Tibial nerve (tissue), 4 donors: ENCODE results near the gene CNGB1. TPM values are rescaled to one million over a fixed set of nuclear protein-coding genes. Genes with fewer than 3 reads are reported as not detected.

Experiments
- DNase-seq, 2 donors: peaks; one replicate each; pipeline ENCODE4 v3.0.0-alpha.2; 2019; ENCODE audit warnings: low spot score in 2 of 2
- H3K27ac ChIP-seq, 4 donors: fragments of 200-600 bp; sonication (generic) in 3 of 4; one replicate each; pipeline ENCODE4 v1.5.1; 2017 to 2019; ENCODE audit warnings: mild to moderate bottlenecking in 1 of 4
- H3K27me3 ChIP-seq, 2 donors: fragments of 200-600 bp; sonication (generic) in 1 of 2; one replicate each; pipeline versions ENCODE4 v1.5.1 to v1.6.0; 2017 to 2019
- H3K36me3 ChIP-seq, 3 donors: fragments of 200-600 bp; sonication (generic); one replicate each; pipeline ENCODE4 v1.5.1; 2018 to 2019
- H3K4me1 ChIP-seq, 4 donors: fragments of 200-600 bp; sonication (generic) in 3 of 4; one replicate each; pipeline ENCODE4 v1.5.1; 2017 to 2019
- H3K4me3 ChIP-seq, 4 donors: fragments of 200-600 bp; sonication (generic) in 3 of 4; one replicate each; pipeline ENCODE4 v1.5.1; 2017 to 2019; ENCODE audit warnings: mild to moderate bottlenecking in 1 of 4, moderate library complexity in 1 of 4
- H3K9me3 ChIP-seq, 4 donors: fragments of 200-600 bp; sonication (generic) in 3 of 4; one replicate each; pipeline ENCODE4 v1.5.1; 2017 to 2019
- EP300 ChIP-seq, 2 donors: sonication (generic); formaldehyde crosslinking; IDR thresholded peaks; one replicate each; pipeline ENCODE4 v1.6.1; 2017; ENCODE audit warnings: antibody characterized with exemption in 2 of 2, mild to moderate bottlenecking in 1 of 2
- POLR2A ChIP-seq, 2 donors: fragments of 450-650 bp; IDR thresholded peaks; one replicate each; pipeline ENCODE4 v1.6.1; 2017; ENCODE audit warnings: antibody characterized with exemption in 2 of 2, mild to moderate bottlenecking in 2 of 2, moderate library complexity in 2 of 2
- WGBS, 2 donors: methylation state at CpG; one replicate each; pipeline ENCODE4 v1.1.5; 2018; 5-methylcytosine and 5-hydroxymethylcytosine counted together
- total RNA-seq, 4 donors: library from RNA; depleted of rRNA; stranded (reverse); fragments of >200 nt; gene quantifications; one replicate each; pipeline ENCODE4 v1.1.0, GENCODE V29; 2016
- TF ChIP-seq, protein P1 (sequence below), 5 experiments: fragments of 200-600 bp in 3 of 5; fragments of 450-650 bp in 2 of 5; sonication (generic) in 3 of 5; IDR thresholded peaks; one replicate each; pipeline ENCODE4 v1.5.1; 2016 to 2019; ENCODE audit warnings: antibody characterized with exemption in 5 of 5, mild to moderate bottlenecking in 3 of 5, moderate library complexity in 2 of 5

The CNGB1 gene
- total RNA-seq, 4 donors from 2014 or later, result not detected

DNA sequence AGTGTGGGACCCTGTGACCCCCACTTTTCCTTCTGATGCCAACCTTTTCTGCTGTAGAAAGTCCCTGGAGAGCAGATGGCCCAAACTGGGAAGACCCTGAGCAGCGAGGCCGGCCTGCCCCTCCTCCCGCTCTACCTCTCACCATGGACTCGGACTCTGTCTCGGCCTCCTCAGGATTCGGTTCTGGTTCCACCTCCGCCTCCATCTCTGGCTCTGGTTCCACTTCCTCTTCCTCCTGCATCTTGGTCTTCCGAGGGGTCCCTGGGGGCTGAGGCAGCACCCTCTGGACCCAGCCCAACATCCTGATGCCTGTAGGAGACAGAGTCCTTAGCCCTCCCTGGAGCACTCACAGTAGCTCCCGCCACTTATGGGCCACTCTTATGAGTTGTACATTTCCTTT, 3.9 kb downstream of the CNGB1 start:
- 75 to 88% methylated on average over 9 of the region's 9 CpGs for WGBS, 2 donors
- no peak for DNase-seq
- peaks cover 0 to 3% (median 0%) of the 10 kb centered on the region in 4 donors for H3K4me1 ChIP-seq
- no peaks in the 10 kb centered on the region for H3K27me3 ChIP-seq
- H3K4me3 ChIP-seq, result no peak overlapping the region
- TF ChIP-seq POLR2A (IDR thresholded peaks at IDR 0.05) (no peak), EP300 (IDR thresholded peaks at IDR 0.05) (no peak)
- TF ChIP-seq, protein P1, sequence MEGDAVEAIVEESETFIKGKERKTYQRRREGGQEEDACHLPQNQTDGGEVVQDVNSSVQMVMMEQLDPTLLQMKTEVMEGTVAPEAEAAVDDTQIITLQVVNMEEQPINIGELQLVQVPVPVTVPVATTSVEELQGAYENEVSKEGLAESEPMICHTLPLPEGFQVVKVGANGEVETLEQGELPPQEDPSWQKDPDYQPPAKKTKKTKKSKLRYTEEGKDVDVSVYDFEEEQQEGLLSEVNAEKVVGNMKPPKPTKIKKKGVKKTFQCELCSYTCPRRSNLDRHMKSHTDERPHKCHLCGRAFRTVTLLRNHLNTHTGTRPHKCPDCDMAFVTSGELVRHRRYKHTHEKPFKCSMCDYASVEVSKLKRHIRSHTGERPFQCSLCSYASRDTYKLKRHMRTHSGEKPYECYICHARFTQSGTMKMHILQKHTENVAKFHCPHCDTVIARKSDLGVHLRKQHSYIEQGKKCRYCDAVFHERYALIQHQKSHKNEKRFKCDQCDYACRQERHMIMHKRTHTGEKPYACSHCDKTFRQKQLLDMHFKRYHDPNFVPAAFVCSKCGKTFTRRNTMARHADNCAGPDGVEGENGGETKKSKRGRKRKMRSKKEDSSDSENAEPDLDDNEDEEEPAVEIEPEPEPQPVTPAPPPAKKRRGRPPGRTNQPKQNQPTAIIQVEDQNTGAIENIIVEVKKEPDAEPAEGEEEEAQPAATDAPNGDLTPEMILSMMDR (IDR thresholded peaks at IDR 0.05), result no peak
- no peaks in the 10 kb centered on the region for H3K36me3 ChIP-seq
- no peak overlapping the region for H3K27ac ChIP-seq
- H3K9me3 ChIP-seq, result no peaks in the 10 kb centered on the region

DNA sequence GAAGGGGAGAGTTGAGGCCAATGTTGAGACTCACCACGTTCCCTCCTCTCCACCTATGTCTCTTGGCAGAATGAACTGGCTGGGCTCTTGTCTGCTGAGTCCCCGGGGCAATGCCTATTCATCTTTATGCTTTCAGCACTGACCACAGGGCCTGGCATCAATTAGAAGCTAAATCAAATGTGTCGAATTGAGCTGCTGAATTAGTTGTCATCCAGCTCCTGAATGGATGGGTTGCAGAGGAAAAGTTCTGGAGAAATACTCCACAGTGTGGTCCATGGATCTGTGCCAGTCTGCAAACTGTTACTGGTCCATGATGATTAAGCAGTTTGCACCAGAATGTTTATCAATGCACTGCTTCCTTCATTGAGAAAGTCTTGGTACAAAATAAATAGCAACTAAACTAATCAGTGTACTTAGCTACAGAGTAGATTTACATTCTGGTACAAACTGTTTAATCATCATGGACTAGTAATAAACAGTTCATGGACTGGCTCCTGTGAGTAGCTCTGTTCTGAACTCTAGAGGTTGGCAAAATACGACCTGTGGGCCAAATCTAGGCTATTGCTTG, 4.6 kb downstream of the CNGB1 start:
- DNase-seq, result no peak
- WGBS, 2 donors, result 33 to 55% methylated on average over 4 of the region's 4 CpGs
- H3K27ac ChIP-seq, result no peak overlapping the region
- no peaks in the 10 kb centered on the region for H3K9me3 ChIP-seq
- no peaks in the 10 kb centered on the region for H3K27me3 ChIP-seq
- peaks cover 0 to 3% (median 0%) of the 10 kb centered on the region in 4 donors for H3K4me1 ChIP-seq
- H3K36me3 ChIP-seq, result no peaks in the 10 kb centered on the region
- TF ChIP-seq, protein P1 (IDR thresholded peaks at IDR 0.05), result no peak
- TF ChIP-seq EP300 (IDR thresholded peaks at IDR 0.05) (no peak), POLR2A (IDR thresholded peaks at IDR 0.05) (no peak)
- no peak overlapping the region for H3K4me3 ChIP-seq

DNA sequence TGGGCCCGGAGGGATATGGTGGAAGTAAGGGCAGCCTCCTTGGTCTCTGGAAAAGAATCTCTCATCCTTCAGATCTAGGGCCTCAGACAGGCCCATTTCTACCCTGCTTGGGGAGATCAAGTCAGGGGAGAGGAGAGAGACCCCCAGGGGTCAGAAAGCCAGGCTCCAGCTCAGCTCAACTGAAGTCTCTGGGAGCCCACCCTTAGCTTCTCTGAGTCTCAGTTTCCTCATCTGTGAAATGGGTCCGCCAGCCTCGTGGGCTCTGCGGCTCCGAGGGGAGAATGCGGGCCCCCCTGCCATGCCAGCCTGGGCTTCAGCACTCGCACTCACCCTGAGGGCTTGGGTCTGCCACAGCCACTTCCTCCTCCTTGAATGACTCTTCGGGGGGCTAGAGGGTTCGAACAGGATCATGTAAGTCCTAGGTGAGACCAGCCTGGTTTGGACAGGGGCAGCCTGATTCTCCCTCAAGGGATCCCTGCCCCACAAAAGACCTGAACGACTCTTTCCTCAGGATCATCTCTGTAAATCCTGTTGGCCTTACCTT, 6.7 kb downstream of the CNGB1 start:
- 73 to 79% methylated on average over 5 to 10 of the region's 10 CpGs for WGBS, 2 donors
- Histone ChIP-seq H3K27me3 (no peaks in the 10 kb centered on the region), H3K4me1 (peaks cover 0 to 3% (median 0%) of the 10 kb centered on the region in 4 donors), H3K4me3 (no peak overlapping the region), H3K9me3 (no peaks in the 10 kb centered on the region), H3K36me3 (no peaks in the 10 kb centered on the region), H3K27ac (no peak overlapping the region)
- TF ChIP-seq EP300 (IDR thresholded peaks at IDR 0.05) (no peak), POLR2A (IDR thresholded peaks at IDR 0.05) (no peak)
- TF ChIP-seq, protein P1 (IDR thresholded peaks at IDR 0.05), result no peak
- DNase-seq, result no peak

DNA sequence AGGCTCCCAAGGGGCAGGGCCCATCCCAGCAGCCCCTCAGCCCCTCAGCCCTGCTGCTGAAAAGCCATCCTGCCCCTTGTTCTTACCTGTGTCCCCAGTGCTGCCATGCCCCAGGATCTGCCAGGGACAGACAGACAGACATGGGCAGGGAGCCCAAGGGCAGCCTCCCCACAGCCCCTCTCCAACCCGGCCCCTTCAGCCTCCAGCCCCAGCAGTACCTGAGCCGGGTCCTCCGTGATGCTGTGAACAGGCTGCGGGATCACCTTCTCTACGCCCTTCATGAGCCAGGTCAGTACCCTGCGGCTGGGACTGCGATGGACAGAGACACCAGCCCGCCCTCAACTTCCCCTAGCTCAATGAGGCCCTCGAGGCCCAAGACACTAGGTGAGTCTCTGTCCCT, 8.2 kb downstream of the CNGB1 start:
- H3K4me3 ChIP-seq, result no peak overlapping the region
- no peaks in the 10 kb centered on the region for H3K36me3 ChIP-seq
- peaks cover 0 to 3% (median 0%) of the 10 kb centered on the region in 4 donors for H3K4me1 ChIP-seq
- no peak for DNase-seq
- no peaks in the 10 kb centered on the region for H3K27me3 ChIP-seq
- TF ChIP-seq POLR2A (IDR thresholded peaks at IDR 0.05) (no peak), EP300 (IDR thresholded peaks at IDR 0.05) (no peak)
- TF ChIP-seq, protein P1 (IDR thresholded peaks at IDR 0.05), result no peak
- H3K9me3 ChIP-seq, result no peaks in the 10 kb centered on the region
- no peak overlapping the region for H3K27ac ChIP-seq
- 67 to 75% methylated on average over 9 of the region's 9 CpGs for WGBS, 2 donors

DNA sequence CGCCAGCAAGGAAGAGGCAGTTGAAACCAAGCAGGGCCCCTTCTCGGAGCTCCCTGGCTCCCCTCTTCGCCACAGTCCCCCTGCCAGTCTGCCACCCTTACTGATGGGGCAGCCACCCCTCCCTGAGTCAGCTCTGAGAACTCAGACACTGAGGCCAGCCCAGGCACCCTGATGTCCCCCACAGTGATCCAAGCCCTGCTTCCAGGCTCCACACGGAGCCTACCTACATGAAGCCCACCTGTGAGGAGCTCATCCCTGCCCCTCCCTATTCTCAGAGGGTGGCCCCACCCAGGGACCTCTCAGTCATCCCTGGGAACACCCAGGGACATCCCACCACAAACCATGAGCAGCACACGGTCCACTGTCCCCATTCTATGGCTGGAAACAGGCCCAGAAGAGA, 8.9 kb downstream of the CNGB1 start:
- DNase-seq, result no peak
- H3K4me1 ChIP-seq, result peaks cover 0 to 3% (median 0%) of the 10 kb centered on the region in 4 donors
- H3K27ac ChIP-seq, result no peak overlapping the region
- no peak for TF ChIP-seq EP300 (IDR thresholded peaks at IDR 0.05)
- TF ChIP-seq, protein P1 (IDR thresholded peaks at IDR 0.05), result no peak
- no peak for TF ChIP-seq POLR2A (IDR thresholded peaks at IDR 0.05)
- 61 to 69% methylated on average over 5 of the region's 5 CpGs for WGBS, 2 donors
- no peaks in the 10 kb centered on the region for H3K9me3 ChIP-seq
- no peaks in the 10 kb centered on the region for H3K27me3 ChIP-seq
- no peaks in the 10 kb centered on the region for H3K36me3 ChIP-seq
- no peak overlapping the region for H3K4me3 ChIP-seq
